ENCODE data around the gene GOLM1. TPM values are rescaled to one million over a fixed set of nuclear protein-coding genes. Genes with fewer than 3 reads are reported as not detected.

Gene GOLM1
- total and polyA plus RNA-seq, 2 of the 8 experiments (the other 6 are each of a cell fraction or from before 2014, with no cell fraction given), result 45.9 to 88.9 TPM

DNA sequence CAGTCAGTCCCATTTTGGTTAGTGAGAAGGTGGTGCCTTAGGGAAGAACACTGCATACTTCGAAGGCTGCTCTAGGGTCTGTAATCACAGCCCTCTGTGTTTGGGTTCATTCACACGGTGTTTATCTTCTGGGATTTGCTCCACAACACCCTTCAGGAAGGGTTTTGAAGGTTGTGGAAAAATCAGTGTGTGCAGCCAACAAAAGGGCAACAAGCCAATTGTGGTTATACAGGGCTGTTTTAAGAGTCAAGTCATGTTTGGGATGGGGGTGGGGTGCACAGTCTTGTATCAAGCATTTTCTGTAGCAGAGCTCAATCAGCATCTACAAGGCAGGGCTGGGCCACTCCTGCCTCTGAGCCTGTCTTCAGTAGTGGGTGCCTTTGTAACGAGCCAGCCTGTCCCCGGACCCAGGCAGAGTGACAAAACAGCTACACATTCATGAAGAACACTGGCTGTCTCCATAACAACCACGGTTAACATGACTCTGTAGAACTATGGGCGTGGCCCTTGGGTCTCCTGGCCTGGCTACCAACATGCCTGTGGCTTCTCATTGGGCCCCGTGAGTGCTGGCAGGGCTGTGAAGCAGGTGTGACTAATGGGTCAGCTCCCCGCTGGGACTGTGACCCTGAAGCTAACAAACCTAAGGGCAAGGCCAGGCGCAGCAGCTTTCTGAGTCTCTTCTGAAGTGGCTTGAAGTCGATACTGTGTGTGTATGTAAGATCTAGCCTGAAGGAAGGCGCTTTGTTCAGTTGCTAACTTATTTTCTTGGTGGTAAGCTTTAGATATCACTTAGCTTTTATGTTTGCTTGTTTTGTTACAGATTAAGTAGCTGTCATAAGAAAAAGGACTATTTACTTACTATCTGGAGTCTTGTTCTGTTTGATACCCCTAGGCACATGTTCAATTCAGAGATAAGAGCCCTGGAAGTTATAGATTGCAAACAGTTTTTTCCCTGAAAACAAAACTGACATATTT lies 27.9 kb upstream of the GOLM1 start:
- no peak overlapping the region for H4K5ac ChIP-seq (ENCODE audit: insufficient read length, low read depth, low read length)
- H2BK120ac ChIP-seq (replicated peaks; ENCODE audit: low read depth, low read length), result no peak overlapping the region
- no peak overlapping the region for H3K4ac ChIP-seq (replicated peaks; ENCODE audit: insufficient read length, low read depth, low read length)
- FAIRE-seq, result peak; percentile 93
- H3K9me3 ChIP-seq (ENCODE audit: insufficient read depth in 2 of 2, low read depth in 1 of 2, low read length in 1 of 2), result no peaks in the 10 kb centered on the region
- no peak overlapping the region for H3K23ac ChIP-seq (ENCODE audit: insufficient read length)
- no peak overlapping the region for H2AK5ac ChIP-seq (ENCODE audit: low read depth, low read length)
- H3K9ac ChIP-seq (replicated peaks in 1 of 4; ENCODE audit: extremely low read depth in 1 of 4, low read depth in 3 of 4, low read length in 3 of 4), result 0 out of 7 replicates have a peak overlapping the region, but pooled peaks of 1 of the 4 experiments have one; percentile 8
- no peak overlapping the region for H4K8ac ChIP-seq (ENCODE audit: extremely low read depth, insufficient read depth, low read length)
- no peak overlapping the region for H2AFZ ChIP-seq (ENCODE audit: low read length)
- no peak overlapping the region for H3K4me3 ChIP-seq (ENCODE audit: extremely low read depth in 1 of 4, insufficient read depth in 2 of 4, low read depth in 3 of 4, low read length in 4 of 4)
- ChIA-PET CTCF (ENCODE audit: partially characterized antibody) (interaction anchor here (0.5 to 1.5 kb wide), 5 partner anchors 15 to 182 kb away, joined by 3 to 6 read pairs (median 3); no protein-coding TSS in a partner anchor), POLR2A (ENCODE audit: partially characterized antibody) (interaction anchor here (0.9 to 2.0 kb wide), 2 partner anchors 29 to 155 kb away, joined by 3 to 11 read pairs; partner anchors contain the start of genes GOLM1 and ISCA1)
- TF ChIP-seq, protein P1, sequence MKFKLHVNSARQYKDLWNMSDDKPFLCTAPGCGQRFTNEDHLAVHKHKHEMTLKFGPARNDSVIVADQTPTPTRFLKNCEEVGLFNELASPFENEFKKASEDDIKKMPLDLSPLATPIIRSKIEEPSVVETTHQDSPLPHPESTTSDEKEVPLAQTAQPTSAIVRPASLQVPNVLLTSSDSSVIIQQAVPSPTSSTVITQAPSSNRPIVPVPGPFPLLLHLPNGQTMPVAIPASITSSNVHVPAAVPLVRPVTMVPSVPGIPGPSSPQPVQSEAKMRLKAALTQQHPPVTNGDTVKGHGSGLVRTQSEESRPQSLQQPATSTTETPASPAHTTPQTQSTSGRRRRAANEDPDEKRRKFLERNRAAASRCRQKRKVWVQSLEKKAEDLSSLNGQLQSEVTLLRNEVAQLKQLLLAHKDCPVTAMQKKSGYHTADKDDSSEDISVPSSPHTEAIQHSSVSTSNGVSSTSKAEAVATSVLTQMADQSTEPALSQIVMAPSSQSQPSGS (IDR thresholded peaks at IDR 0.05; ENCODE audit: low read length), result no peak
- TF ChIP-seq TCF12 (IDR thresholded peaks at IDR 0.05; ENCODE audit: low read depth, low read length) (peak; percentile 86), RAD21 (IDR thresholded peaks at IDR 0.05 in 1 of 2, conservative IDR thresholded peaks at IDR 0.05 in 1 of 2; ENCODE audit: low read depth in 2 of 2, low read length in 2 of 2) (0 out of 4 replicates have a peak, but pooled peaks of 1 of the 2 experiments have one; percentile 1), HDAC6 (IDR thresholded peaks at IDR 0.05; ENCODE audit: low read depth, low read length) (no peak), SP4 (IDR thresholded peaks at IDR 0.05; ENCODE audit: low read length) (0 out of 2 replicates have a peak, but pooled peaks have one; percentile 29), SP1 (IDR thresholded peaks at IDR 0.05; ENCODE audit: low read depth, low read length) (peak; percentile 47; the same call in 1 of the 2 replicates), POLR2A (IDR thresholded peaks at IDR 0.05; ENCODE audit: control extremely low read depth in 1 of 2, low read depth in 2 of 2, low read length in 2 of 2) (no peak), POLR2AphosphoS5 (IDR thresholded peaks at IDR 0.05; ENCODE audit: low read depth, low read length) (no peak), KDM4A (IDR thresholded peaks at IDR 0.05; ENCODE audit: low read depth, low read length, severe bottlenecking) (no peak)
- no peaks in the 10 kb centered on the region for H3K79me2 ChIP-seq (ENCODE audit: control insufficient read depth in 1 of 2, insufficient read depth in 2 of 2, low read length in 2 of 2)
- H4K91ac ChIP-seq (replicated peaks; ENCODE audit: insufficient read length, low read length), result no peak overlapping the region
- no peaks in the 10 kb centered on the region for H4K20me1 ChIP-seq (replicated peaks in 1 of 2; ENCODE audit: control insufficient read depth in 1 of 2, insufficient read depth in 2 of 2, low read length in 2 of 2)
- H2BK15ac ChIP-seq (ENCODE audit: low read length), result no peak overlapping the region
- H3K14ac ChIP-seq (ENCODE audit: insufficient read length), result no peak overlapping the region
- H3K36me3 ChIP-seq (ENCODE audit: control insufficient read depth in 2 of 4, insufficient read depth in 4 of 4, low read length in 3 of 4), result no peaks in the 10 kb centered on the region
- DNase-seq (ENCODE audit: low read depth in 1 of 2, low spot score in 2 of 2), result peak; percentile 68 to 77
- H3K4me2 ChIP-seq (ENCODE audit: insufficient read depth in 1 of 2, low read depth in 2 of 2, low read length in 2 of 2), result peak overlapping the region in 1 of 2 experiments; percentile 45; a peak in 1 of 4 replicates
- no peaks in the 10 kb centered on the region for H3K23me2 ChIP-seq (ENCODE audit: low read depth, low read length)
- H3K4me1 ChIP-seq (replicated peaks in 1 of 4; ENCODE audit: control insufficient read depth in 3 of 4, insufficient read depth in 4 of 4, low read length in 3 of 4), result peaks cover 5 to 21% (median 11%) of the 10 kb centered on the region in 4 experiments; a peak in 6 of 7 replicates
- peak overlapping the region; percentile 35 for H3K27ac ChIP-seq (ENCODE audit: low read depth, low read length)
- no peaks in the 10 kb centered on the region; a peak in 2 of 7 replicates for H3K27me3 ChIP-seq (replicated peaks in 1 of 4; ENCODE audit: control insufficient read depth in 3 of 4, extremely low read depth in 1 of 4, insufficient read depth in 3 of 4, low read length in 3 of 4)
- H3K18ac ChIP-seq (ENCODE audit: extremely low read depth, low read length), result peak overlapping the region; percentile 17; the same call in 1 of the 2 replicates
- H3K79me1 ChIP-seq (ENCODE audit: low read depth, low read length), result no peaks in the 10 kb centered on the region
- H3K56ac ChIP-seq (replicated peaks; ENCODE audit: insufficient read length, low read depth, low read length), result no peak overlapping the region
- 45% methylated on average over 11 of the region's 11 CpGs; no CpG with 5 or more reads in 1 of the 2 experiments for WGBS, 2 experiments (ENCODE audit: extremely low coverage in 1 of 2, insufficient coverage in 1 of 2, insufficient read length in 1 of 2, insufficient replicate concordance in 2 of 2, low coverage in 1 of 2, low lambda C conversion rate in 2 of 2, missing lambda C conversion rate in 1 of 2)
- peak overlapping the region; percentile 45; the same call in 1 of the 2 replicates for H2BK5ac ChIP-seq (ENCODE audit: low read depth, low read length)
- H2BK12ac ChIP-seq (ENCODE audit: low read depth, low read length), result peak overlapping the region; percentile 18; the same call in 1 of the 2 replicates
- H2BK20ac ChIP-seq (ENCODE audit: low read length), result no peak overlapping the region
